Measurements from ENCODE around the gene RPL32. TPM values are rescaled to one million over a fixed set of nuclear protein-coding genes. Genes with fewer than 3 reads are reported as not detected.
A peak's percentile ranks its signal among the peaks of the same experiment; 100 is the strongest.

The RPL32 gene
- polyA plus RNA-seq, 3 donors: 932 to 1,052 (median 942) TPM

DNA sequence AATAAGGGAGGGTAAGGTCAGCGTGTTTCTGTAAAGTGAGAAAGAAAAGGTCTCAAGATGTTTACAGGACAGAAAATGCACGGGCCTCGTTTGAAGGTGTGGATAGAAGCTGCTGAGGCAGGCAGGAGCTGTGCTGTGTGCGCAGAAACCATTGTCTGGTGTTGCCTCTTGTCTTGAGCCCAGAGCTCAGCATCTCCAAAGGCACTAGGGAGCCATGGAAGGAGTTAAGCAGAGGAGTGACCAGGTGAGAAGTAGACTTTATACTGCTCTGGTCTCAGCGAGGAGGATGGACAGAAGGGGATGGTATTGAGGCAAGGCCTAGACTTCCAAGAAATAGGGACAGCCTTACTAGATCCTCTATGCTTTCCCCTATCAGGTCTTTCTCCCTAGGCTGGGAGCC lies 31.9 kb downstream of the RPL32 start:
- Histone ChIP-seq H3K9me3 (replicated peaks in 1 of 2; ENCODE audit: control insufficient read depth in 1 of 2, insufficient read depth in 1 of 2, low read length in 2 of 2) (no peaks in the 10 kb centered on the region), H3K4me1 (ENCODE audit: control insufficient read depth in 1 of 2, insufficient read depth in 2 of 2, low read length in 2 of 2) (peaks cover 4 to 12% of the 10 kb centered on the region in 2 donors), H3K27ac (ENCODE audit: low read depth in 1 of 2, low read length in 2 of 2) (no peak overlapping the region), H3K4me3 (replicated peaks in 1 of 3; ENCODE audit: low read depth in 2 of 3, low read length in 3 of 3) (peak overlapping the region in 2 of 3 experiments; percentile 62 to 79), H3K4me2 (replicated peaks; ENCODE audit: extremely low read depth, low read length, poor library complexity, severe bottlenecking) (peak overlapping the region; percentile 88), H3K36me3 (replicated peaks in 1 of 2; ENCODE audit: control insufficient read depth in 1 of 2, insufficient read depth in 2 of 2, low read length in 2 of 2) (no peaks in the 10 kb centered on the region), H4K20me1 (ENCODE audit: insufficient read depth, low read length) (no peaks in the 10 kb centered on the region), H3K79me2 (ENCODE audit: insufficient read depth, low read length) (no peaks in the 10 kb centered on the region), H3K27me3 (ENCODE audit: control insufficient read depth in 2 of 2, insufficient read depth in 2 of 2, low read length in 2 of 2) (peaks cover 0 to 6% of the 10 kb centered on the region in 2 donors), H2AFZ (ENCODE audit: insufficient read depth, low read depth, low read length, poor library complexity, severe bottlenecking) (peak overlapping the region; percentile 89), H3K9ac (ENCODE audit: insufficient read depth, low read length, poor library complexity, severe bottlenecking) (peak overlapping the region; percentile 56)
- TF ChIP-seq, protein P1, sequence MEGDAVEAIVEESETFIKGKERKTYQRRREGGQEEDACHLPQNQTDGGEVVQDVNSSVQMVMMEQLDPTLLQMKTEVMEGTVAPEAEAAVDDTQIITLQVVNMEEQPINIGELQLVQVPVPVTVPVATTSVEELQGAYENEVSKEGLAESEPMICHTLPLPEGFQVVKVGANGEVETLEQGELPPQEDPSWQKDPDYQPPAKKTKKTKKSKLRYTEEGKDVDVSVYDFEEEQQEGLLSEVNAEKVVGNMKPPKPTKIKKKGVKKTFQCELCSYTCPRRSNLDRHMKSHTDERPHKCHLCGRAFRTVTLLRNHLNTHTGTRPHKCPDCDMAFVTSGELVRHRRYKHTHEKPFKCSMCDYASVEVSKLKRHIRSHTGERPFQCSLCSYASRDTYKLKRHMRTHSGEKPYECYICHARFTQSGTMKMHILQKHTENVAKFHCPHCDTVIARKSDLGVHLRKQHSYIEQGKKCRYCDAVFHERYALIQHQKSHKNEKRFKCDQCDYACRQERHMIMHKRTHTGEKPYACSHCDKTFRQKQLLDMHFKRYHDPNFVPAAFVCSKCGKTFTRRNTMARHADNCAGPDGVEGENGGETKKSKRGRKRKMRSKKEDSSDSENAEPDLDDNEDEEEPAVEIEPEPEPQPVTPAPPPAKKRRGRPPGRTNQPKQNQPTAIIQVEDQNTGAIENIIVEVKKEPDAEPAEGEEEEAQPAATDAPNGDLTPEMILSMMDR (IDR thresholded peaks at IDR 0.05): no peak
- WGBS (ENCODE audit: insufficient coverage): 95% methylated on average over 4 of the region's 5 CpGs
- Mint-ChIP-seq H3K36me3 (no peaks in the 10 kb centered on the region), H3K4me1 (peaks cover 10% of the 10 kb centered on the region), H3K9me3 (no peaks in the 10 kb centered on the region), H3K4me3 (peak overlapping the region in 1 of 2 donors; percentile 67), H3K27ac (peak overlapping the region in 1 of 7 donors; percentile 11), H3K27me3 (ENCODE audit: low read depth in 3 of 3) (peaks cover 6 to 15% (median 6%) of the 10 kb centered on the region in 3 donors)
- intact Hi-C loops (cut with micrococcal nuclease): no loop called here
- no peak for DNase-seq

DNA sequence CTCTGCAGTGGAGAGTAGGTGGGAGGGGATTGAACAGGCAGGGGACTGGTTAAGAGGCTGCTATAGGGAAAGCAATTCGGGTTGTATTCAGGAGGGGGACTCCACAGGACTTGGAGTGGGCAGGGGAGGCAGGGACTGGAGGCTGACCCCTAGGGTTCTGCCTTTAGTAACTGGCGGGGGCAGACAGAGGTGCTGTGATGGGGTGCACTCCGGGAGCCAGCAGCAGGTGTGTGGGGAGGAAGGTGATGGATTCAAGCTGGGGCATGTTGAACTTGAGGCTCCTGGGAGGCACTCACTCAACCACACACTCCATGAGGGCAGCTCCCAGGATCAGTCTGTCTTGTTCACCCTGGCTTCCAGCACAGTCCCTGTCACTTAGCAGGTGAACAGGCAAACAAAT lies 32.4 kb downstream of the RPL32 start:
- Mint-ChIP-seq H3K9me3 (no peaks in the 10 kb centered on the region), H3K4me1 (peaks cover 10% of the 10 kb centered on the region), H3K27me3 (ENCODE audit: low read depth in 3 of 3) (peaks cover 6 to 15% (median 6%) of the 10 kb centered on the region in 3 donors), H3K36me3 (no peaks in the 10 kb centered on the region), H3K4me3 (peak overlapping the region in 1 of 2 donors; percentile 2), H3K27ac (no peak overlapping the region)
- H3K4me3 ChIP-seq (replicated peaks in 1 of 3; ENCODE audit: low read depth in 2 of 3, low read length in 3 of 3): no peak overlapping the region
- TF ChIP-seq, protein P1 (IDR thresholded peaks at IDR 0.05): no peak
- intact Hi-C loops (cut with micrococcal nuclease): no loop called here
- no peak overlapping the region for H2AFZ ChIP-seq (ENCODE audit: insufficient read depth, low read depth, low read length, poor library complexity, severe bottlenecking)
- H3K27me3 ChIP-seq (ENCODE audit: control insufficient read depth in 2 of 2, insufficient read depth in 2 of 2, low read length in 2 of 2): peaks cover 0 to 6% of the 10 kb centered on the region in 2 donors
- no peaks in the 10 kb centered on the region for H3K36me3 ChIP-seq (replicated peaks in 1 of 2; ENCODE audit: control insufficient read depth in 1 of 2, insufficient read depth in 2 of 2, low read length in 2 of 2)
- H3K9ac ChIP-seq (ENCODE audit: insufficient read depth, low read length, poor library complexity, severe bottlenecking): no peak overlapping the region
- DNase-seq: no peak
- 88% methylated on average over 2 of the region's 3 CpGs for WGBS (ENCODE audit: insufficient coverage)
- no peak overlapping the region for H3K27ac ChIP-seq (ENCODE audit: low read depth in 1 of 2, low read length in 2 of 2)
- no peaks in the 10 kb centered on the region for H3K9me3 ChIP-seq (replicated peaks in 1 of 2; ENCODE audit: control insufficient read depth in 1 of 2, insufficient read depth in 1 of 2, low read length in 2 of 2)
- no peaks in the 10 kb centered on the region for H4K20me1 ChIP-seq (ENCODE audit: insufficient read depth, low read length)
- H3K4me2 ChIP-seq (replicated peaks; ENCODE audit: extremely low read depth, low read length, poor library complexity, severe bottlenecking): no peak overlapping the region
- peaks cover 4 to 12% of the 10 kb centered on the region in 2 donors for H3K4me1 ChIP-seq (ENCODE audit: control insufficient read depth in 1 of 2, insufficient read depth in 2 of 2, low read length in 2 of 2)
- no peaks in the 10 kb centered on the region for H3K79me2 ChIP-seq (ENCODE audit: insufficient read depth, low read length)
